ENCODE measurements around the gene STAG1. TPM values are rescaled to one million over a fixed set of nuclear protein-coding genes. Genes with fewer than 3 reads are reported as not detected.
"Not testable (repeated sequence)": the region's sequence is repeated elsewhere in the genome, so short reads cannot be mapped to it uniquely, and the experiment has no call there.

Gene STAG1
- total and polyA plus RNA-seq, 4 donors = 4.6 to 28.0 (median 16.6) TPM

GRCh38 chr3:136336329-136337100, 415.7 kb downstream of the STAG1 start:
- DNase-seq (ENCODE audit: low spot score) = no peak
- Histone ChIP-seq H3K9ac (ENCODE audit: low read depth in 1 of 2, low read length in 2 of 2) (no peak overlapping the region), H3K9me3 (ENCODE audit: control insufficient read depth in 4 of 4, low read length in 3 of 4) (no peaks in the 10 kb centered on the region), H3K36me3 (ENCODE audit: control insufficient read depth in 4 of 4, insufficient read depth in 3 of 4, low read depth in 1 of 4, low read length in 3 of 4) (peaks cover 8 to 39% (median 19%) of the 10 kb centered on the region in 4 donors), H3K27ac (ENCODE audit: low read depth in 1 of 2, low read length in 2 of 2) (no peak overlapping the region), H3K4me1 (ENCODE audit: control insufficient read depth in 4 of 4, insufficient read depth in 4 of 4, low read length in 3 of 4) (no peaks in the 10 kb centered on the region), H3K4me3 (ENCODE audit: low read depth in 1 of 3, low read length in 3 of 3) (no peak overlapping the region), H3K27me3 (ENCODE audit: control insufficient read depth in 4 of 4, insufficient read depth in 4 of 4, low read length in 3 of 4) (no peaks in the 10 kb centered on the region)
- WGBS = 94% methylated on average over 4 of the region's 4 CpGs
- TF ChIP-seq JUND (IDR thresholded peaks at IDR 0.05) = no peak
- TF ChIP-seq, protein P1, sequence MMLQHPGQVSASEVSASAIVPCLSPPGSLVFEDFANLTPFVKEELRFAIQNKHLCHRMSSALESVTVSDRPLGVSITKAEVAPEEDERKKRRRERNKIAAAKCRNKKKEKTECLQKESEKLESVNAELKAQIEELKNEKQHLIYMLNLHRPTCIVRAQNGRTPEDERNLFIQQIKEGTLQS (IDR thresholded peaks at IDR 0.05) = no peak
- TF ChIP-seq CTCF (IDR thresholded peaks at IDR 0.05; ENCODE audit: low read depth, low read length, missing input control) = no peak
- TF ChIP-seq RXRA (IDR thresholded peaks at IDR 0.05) = no peak
- no peak for TF ChIP-seq NR2F2 (IDR thresholded peaks at IDR 0.05)
- no peak for TF ChIP-seq EGR1 (IDR thresholded peaks at IDR 0.05; ENCODE audit: low read depth in 2 of 2)
- no peak for TF ChIP-seq TAF1 (conservative IDR thresholded peaks at IDR 0.05)
- TF ChIP-seq ZBTB33 (IDR thresholded peaks at IDR 0.05) = no peak
- no peak for TF ChIP-seq HNF4G (IDR thresholded peaks at IDR 0.05)
- no peak for TF ChIP-seq GABPA (IDR thresholded peaks at IDR 0.05 in 1 of 2, conservative IDR thresholded peaks at IDR 0.05 in 1 of 2)
- no peak for TF ChIP-seq RAD21 (IDR thresholded peaks at IDR 0.05)
- no peak for TF ChIP-seq SP1 (IDR thresholded peaks at IDR 0.05)
- TF ChIP-seq FOXA2 (IDR thresholded peaks at IDR 0.05) = no peak
- TF ChIP-seq YY1 (IDR thresholded peaks at IDR 0.05) = no peak
- no peak for TF ChIP-seq MAX (IDR thresholded peaks at IDR 0.05)

DNA sequence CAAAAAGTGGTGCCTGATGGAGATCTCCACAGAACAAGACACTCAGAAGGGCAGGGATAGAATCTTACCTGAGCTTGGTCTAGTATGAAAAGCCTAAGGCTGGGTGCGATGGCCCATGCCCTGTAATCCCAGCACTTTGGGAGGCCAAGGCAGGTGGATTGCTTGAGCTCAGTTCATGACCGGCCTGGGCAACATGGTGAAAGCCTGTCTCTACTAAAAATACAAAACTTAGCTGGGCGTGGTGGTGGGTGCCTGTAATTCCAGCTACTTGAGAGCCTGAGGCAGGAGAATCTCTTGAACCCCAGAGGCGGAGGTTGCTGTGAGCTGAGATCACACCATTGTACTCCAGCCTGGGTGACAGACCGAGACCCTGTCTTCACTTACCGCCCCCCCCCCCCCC, 417.5 kb downstream of the STAG1 start:
- WGBS = 98% methylated on average over 6 of the region's 6 CpGs
- DNase-seq (ENCODE audit: low spot score); H3K27ac ChIP-seq (ENCODE audit: low read depth in 1 of 2, low read length in 2 of 2); H3K4me3 ChIP-seq (ENCODE audit: low read depth in 1 of 3, low read length in 3 of 3); H3K4me1 ChIP-seq (ENCODE audit: control insufficient read depth in 4 of 4, insufficient read depth in 4 of 4, low read length in 3 of 4); H3K9ac ChIP-seq (ENCODE audit: low read depth in 1 of 2, low read length in 2 of 2); H3K9me3 ChIP-seq (ENCODE audit: control insufficient read depth in 4 of 4, low read length in 3 of 4); H3K27me3 ChIP-seq (ENCODE audit: control insufficient read depth in 4 of 4, insufficient read depth in 4 of 4, low read length in 3 of 4): not testable (repeated sequence)
- H3K36me3 ChIP-seq (ENCODE audit: control insufficient read depth in 4 of 4, insufficient read depth in 3 of 4, low read depth in 1 of 4, low read length in 3 of 4) = peaks cover 8 to 34% (median 22%) of the 10 kb centered on the region in 4 donors
